Mucosa of descending colon (tissue), 3 donors: Measurements from ENCODE around the gene PSD2. TPM values are rescaled to one million over a fixed set of nuclear protein-coding genes. Genes with fewer than 3 reads are reported as not detected.

Experiments
- ATAC-seq: fragments of 200-7000 bp; cut with Tn5 transposase; one replicate; pipeline ENCODE4 v1.9.1; 2020; ENCODE audit warnings: mild to moderate bottlenecking, moderate library complexity
- DNase-seq, 3 donors: peaks; one replicate each; pipeline ENCODE4 v3.0.0-alpha.2; 2020
- H3K36me3 ChIP-seq: fragments of 200-600 bp; one replicate; pipeline ENCODE4 v1.8.0; 2021; ENCODE audit warnings: low read depth, mild to moderate bottlenecking
- H3K4me1 ChIP-seq: fragments of 200-600 bp; one replicate; pipeline ENCODE4 v1.8.0; 2021; ENCODE audit warnings: low read depth, mild to moderate bottlenecking
- H3K4me3 ChIP-seq: fragments of 200-600 bp; one replicate; pipeline ENCODE4 v1.8.0; 2021; ENCODE audit warnings: mild to moderate bottlenecking
- H3K9me3 ChIP-seq: fragments of 200-600 bp; one replicate; pipeline ENCODE4 v1.8.0; 2021; ENCODE audit warnings: mild to moderate bottlenecking
- intact Hi-C, 2 donors: fragments of 100-400 bp; cut with DNase I in 1 of 2; cut with micrococcal nuclease in 1 of 2; formaldehyde crosslinking; loops; one replicate each; pipeline versions ENCODE4 v1.11.0 to v1.11.1; 2022; cut with DNase I, micrococcal nuclease
- total RNA-seq, 3 donors: library from RNA; stranded (reverse); fragmentation: NEBNext Ultra II Directional in 2 of 3; extraction: Animal tissue kit (Norgen Biotek cat#: 25700) in 2 of 3; gene quantifications; one replicate each; pipeline versions ENCODE4 v1.2.1 to v1.2.4, GENCODE V29; 2021 to 2023
- TF ChIP-seq, protein P1 (sequence below): fragments of 200-600 bp; IDR thresholded peaks from one replicate; pipeline ENCODE4 v1.8.0; 2022; ENCODE audit warnings: antibody characterized with exemption, mild to moderate bottlenecking
- donor health status: DM: no; HTN: no; CAD: no; lungs with moderate emphysema.
- donor health status: DM: no; HTN: no; CAD: no.
- donor health status: DM: no; HTN: yes; CAD: no.

Gene PSD2
- total RNA-seq, 3 donors from 2014 or later, result 0.07 to 0.25 TPM; not detected in 1

DNA sequence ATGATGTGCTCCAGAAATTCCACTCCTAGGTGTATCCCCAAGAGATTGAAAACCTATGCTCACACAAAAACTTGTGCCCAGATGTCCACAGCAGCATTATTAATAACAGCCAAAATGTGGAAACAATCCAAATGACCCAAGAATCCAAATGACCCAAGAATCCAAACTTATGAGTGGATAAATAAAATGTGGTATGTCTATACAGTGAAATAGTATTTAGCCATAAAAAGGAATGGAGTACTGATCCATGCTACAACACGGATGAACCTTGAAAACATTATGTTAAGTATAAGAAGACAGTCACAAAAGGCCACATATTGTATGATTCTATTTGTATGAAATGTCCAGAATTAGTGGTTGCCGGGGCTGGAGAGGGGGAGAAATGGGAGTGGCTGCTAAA, 80.3 kb downstream of the PSD2 start:
- H3K4me1 ChIP-seq, result no peaks in the 10 kb centered on the region
- no peak for DNase-seq
- H3K9me3 ChIP-seq, result no peaks in the 10 kb centered on the region
- ATAC-seq, result no peak
- intact Hi-C loops, result no loop called here
- H3K4me3 ChIP-seq, result no peak overlapping the region
- TF ChIP-seq, protein P1, sequence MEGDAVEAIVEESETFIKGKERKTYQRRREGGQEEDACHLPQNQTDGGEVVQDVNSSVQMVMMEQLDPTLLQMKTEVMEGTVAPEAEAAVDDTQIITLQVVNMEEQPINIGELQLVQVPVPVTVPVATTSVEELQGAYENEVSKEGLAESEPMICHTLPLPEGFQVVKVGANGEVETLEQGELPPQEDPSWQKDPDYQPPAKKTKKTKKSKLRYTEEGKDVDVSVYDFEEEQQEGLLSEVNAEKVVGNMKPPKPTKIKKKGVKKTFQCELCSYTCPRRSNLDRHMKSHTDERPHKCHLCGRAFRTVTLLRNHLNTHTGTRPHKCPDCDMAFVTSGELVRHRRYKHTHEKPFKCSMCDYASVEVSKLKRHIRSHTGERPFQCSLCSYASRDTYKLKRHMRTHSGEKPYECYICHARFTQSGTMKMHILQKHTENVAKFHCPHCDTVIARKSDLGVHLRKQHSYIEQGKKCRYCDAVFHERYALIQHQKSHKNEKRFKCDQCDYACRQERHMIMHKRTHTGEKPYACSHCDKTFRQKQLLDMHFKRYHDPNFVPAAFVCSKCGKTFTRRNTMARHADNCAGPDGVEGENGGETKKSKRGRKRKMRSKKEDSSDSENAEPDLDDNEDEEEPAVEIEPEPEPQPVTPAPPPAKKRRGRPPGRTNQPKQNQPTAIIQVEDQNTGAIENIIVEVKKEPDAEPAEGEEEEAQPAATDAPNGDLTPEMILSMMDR, result no peak
- H3K36me3 ChIP-seq, result no peaks in the 10 kb centered on the region

DNA sequence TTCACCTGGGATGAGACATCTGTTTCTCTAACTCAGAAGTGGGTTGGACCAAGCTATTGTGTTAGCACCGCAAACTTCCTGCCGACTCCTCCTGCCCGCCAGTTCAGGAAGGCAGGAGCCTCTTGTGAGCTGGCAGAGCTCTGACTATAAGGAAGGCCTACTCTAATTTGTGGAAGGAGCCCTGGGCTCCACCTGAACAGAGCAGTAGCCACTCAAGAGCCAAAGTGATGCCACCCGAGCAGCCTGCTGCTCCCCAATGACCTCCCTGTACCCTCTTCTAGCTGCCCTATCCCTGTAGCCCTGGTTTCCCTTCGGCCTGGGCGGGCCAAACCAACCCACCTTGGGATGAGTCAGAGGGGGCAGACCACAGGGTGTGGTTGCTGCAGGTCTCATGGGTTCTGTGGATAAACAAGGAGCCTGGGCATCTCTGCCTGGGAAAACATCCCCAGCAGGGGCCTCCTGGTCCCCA, 81.6 kb downstream of the PSD2 start:
- intact Hi-C loops, result no loop called here
- Histone ChIP-seq H3K4me3 (no peak overlapping the region), H3K36me3 (no peaks in the 10 kb centered on the region), H3K9me3 (no peaks in the 10 kb centered on the region), H3K4me1 (no peaks in the 10 kb centered on the region)
- no peak for DNase-seq
- TF ChIP-seq, protein P1, result no peak
- no peak for ATAC-seq

GRCh38 chr5:139878093-139878492, 82.5 kb downstream of the PSD2 start:
- DNase-seq, result no peak

DNA sequence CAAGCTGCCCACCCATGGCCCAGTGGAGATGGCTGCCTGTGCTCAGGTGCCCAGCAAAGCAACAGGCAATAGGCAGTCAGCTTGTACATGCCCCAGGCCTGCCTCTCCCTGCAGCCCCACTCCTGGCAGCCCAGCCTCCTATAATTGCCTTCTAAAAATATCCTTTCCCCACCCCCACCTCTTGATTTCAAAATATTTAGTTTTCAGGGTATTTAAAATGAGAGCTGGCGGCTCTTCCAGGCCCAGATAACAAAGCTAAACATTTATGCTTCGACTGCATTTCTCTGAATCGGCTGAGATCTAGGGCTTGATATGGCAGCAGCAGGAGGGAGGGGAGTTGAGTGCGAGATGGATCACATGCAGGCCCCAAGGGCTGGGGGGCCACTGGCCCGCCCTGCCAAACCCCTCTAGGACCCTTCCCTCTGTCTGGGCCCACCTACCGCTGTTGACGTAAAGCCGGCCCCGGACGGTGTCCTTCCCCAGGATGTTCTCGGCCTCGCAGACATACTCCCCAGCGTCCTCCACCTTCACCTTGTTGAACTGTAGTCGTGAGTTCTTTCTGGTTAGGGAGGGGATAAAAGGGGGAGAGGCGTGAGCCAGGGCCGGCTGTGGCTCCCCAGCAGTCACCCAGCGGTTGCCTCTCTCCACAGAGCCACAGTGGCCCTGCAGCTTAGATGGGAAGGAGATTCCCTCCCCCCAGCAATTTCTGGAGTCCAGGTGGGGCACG, 85.0 kb downstream of the PSD2 start:
- ATAC-seq, result no peak
- no peaks in the 10 kb centered on the region for H3K36me3 ChIP-seq
- H3K4me3 ChIP-seq, result no peak overlapping the region
- TF ChIP-seq, protein P1, result no peak
- no peaks in the 10 kb centered on the region for H3K4me1 ChIP-seq
- DNase-seq, result no peak
- H3K9me3 ChIP-seq, result no peaks in the 10 kb centered on the region
- intact Hi-C loops, result no loop called here

More at GRCh38 chr5:139878093-139878492, 82.5 kb downstream of the PSD2 start:
- Histone ChIP-seq H3K36me3 (no peaks in the 10 kb centered on the region), H3K9me3 (no peaks in the 10 kb centered on the region), H3K4me1 (no peaks in the 10 kb centered on the region), H3K4me3 (no peak overlapping the region)
- intact Hi-C loops, result no loop called here
- peak; percentile 20 for ATAC-seq
- TF ChIP-seq, protein P1, result no peak

DNA sequence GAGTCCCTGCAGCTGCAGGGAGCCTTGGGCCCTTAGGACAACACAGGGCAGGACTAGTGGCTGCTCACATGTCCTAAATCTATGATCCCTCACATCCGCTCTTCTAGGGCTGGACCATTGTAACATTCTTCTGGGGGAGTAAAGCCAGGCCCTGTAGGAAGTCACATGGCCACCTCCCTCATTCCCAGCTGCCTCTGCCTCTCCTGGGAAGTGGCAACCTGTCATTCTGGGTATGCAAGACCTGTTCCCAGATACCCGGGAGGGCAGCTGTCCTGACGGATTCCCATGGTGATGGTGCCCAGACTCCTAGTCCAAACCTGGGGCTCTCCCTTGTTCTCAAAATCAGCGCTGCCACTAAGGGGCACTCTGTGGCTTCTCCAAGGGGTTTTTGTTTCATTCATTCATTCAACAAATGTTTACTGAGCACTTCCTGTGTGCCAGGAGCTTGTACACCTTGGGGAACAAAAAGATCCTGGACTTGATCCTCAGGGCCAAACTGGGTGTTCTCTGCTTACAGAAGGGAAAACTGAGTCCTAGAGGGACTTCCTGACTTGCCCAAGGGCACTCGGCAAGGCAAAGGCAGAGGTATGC, 85.6 kb downstream of the PSD2 start:
- H3K4me3 ChIP-seq, result no peak overlapping the region
- no peaks in the 10 kb centered on the region for H3K4me1 ChIP-seq
- ATAC-seq (no peak), DNase-seq (no peak)
- H3K36me3 ChIP-seq, result no peaks in the 10 kb centered on the region
- TF ChIP-seq, protein P1, result no peak
- intact Hi-C loops, result no loop called here
- no peaks in the 10 kb centered on the region for H3K9me3 ChIP-seq
